Glomerular visceral epithelial cell (primary cell): ENCODE results near the gene ADCY2.

Experiments used
- DNase-seq: peaks from one replicate; pipeline ENCODE4 v3.0.0-alpha.2; 2016; ENCODE audit errors: extremely low spot score

The ADCY2 gene

GRCh38 chr5:7395947-7396712 lies at the start of gene ADCY2:
TSS of gene ADCY2 (plus strand) at chr5:7396138. CDS start at chr5:7396297, 159 bp downstream.
- no peak for DNase-seq

- DNase-seq: no peak
These were observed 48.6 kb upstream of the ADCY2 start for GRCh38 chr5:7347377-7347776.

- DNase-seq: no peak
These were observed 47.6 kb upstream of the ADCY2 start for GRCh38 chr5:7348168-7348854.

- no peak for DNase-seq
These were observed 34.3 kb upstream of the ADCY2 start for GRCh38 chr5:7361593-7361992.

- DNase-seq: no peak
These were observed 32.8 kb upstream of the ADCY2 start for GRCh38 chr5:7363067-7363677.

GRCh38 chr5:7364226-7364875 lies 31.6 kb upstream of the ADCY2 start:
- DNase-seq: no peak

- DNase-seq: no peak
These were observed 28.2 kb upstream of the ADCY2 start for GRCh38 chr5:7367780-7368179.

GRCh38 chr5:7372399-7372798 lies 23.5 kb upstream of the ADCY2 start:
- DNase-seq: no peak

- DNase-seq: no peak
These were observed 21.8 kb upstream of the ADCY2 start for GRCh38 chr5:7374186-7374585.

GRCh38 chr5:7375457-7375856 lies 20.5 kb upstream of the ADCY2 start:
- no peak for DNase-seq

- no peak for DNase-seq
These were observed 19.1 kb upstream of the ADCY2 start for GRCh38 chr5:7376871-7377270.

GRCh38 chr5:7377761-7378160 lies 18.2 kb upstream of the ADCY2 start:
- DNase-seq: no peak

- DNase-seq: no peak
These were observed 13.3 kb upstream of the ADCY2 start for GRCh38 chr5:7382588-7382987.

- no peak for DNase-seq
These were observed 10.3 kb upstream of the ADCY2 start for GRCh38 chr5:7385681-7386080.

GRCh38 chr5:7388553-7388952 lies 7.4 kb upstream of the ADCY2 start:
- no peak for DNase-seq

GRCh38 chr5:7391215-7391614 lies 4.7 kb upstream of the ADCY2 start:
- DNase-seq: no peak

GRCh38 chr5:7391814-7392692 lies 3.9 kb upstream of the ADCY2 start:
- no peak for DNase-seq

GRCh38 chr5:7392693-7393024 lies 3.3 kb upstream of the ADCY2 start:
- no peak for DNase-seq

GRCh38 chr5:7393921-7394799 lies 1.8 kb upstream of the ADCY2 start:
- no peak for DNase-seq

GRCh38 chr5:7394889-7395431 lies 978 bp upstream of the ADCY2 start:
- no peak for DNase-seq
